Body of pancreas (tissue), 4 donors: Measurements from ENCODE around the gene RBMS3. TPM values are rescaled to one million over a fixed set of nuclear protein-coding genes. Genes with fewer than 3 reads are reported as not detected.

Experiments
- ATAC-seq: fragments of 150-250 bp; one replicate; pipeline ENCODE4 v1.9.1; 2016
- DNase-seq, 4 donors: peaks; one replicate each; pipeline ENCODE4 v3.0.0-alpha.2; 2019
- H3K27ac ChIP-seq, 4 donors: fragments of 200-600 bp; sonication (generic); 1 replicate in 3 of 4; 2 replicates in 1 of 4; pipeline versions ENCODE4 v1.5.1 to v1.6.1; 2016 to 2019; ENCODE audit warnings: mild to moderate bottlenecking in 1 of 4, mixed read lengths in 1 of 4, moderate library complexity in 1 of 4
- H3K27me3 ChIP-seq, 2 donors: fragments of 200-600 bp; sonication (generic); one replicate each; pipeline ENCODE4 v1.6.0; 2016; ENCODE audit warnings: mild to moderate bottlenecking in 1 of 2
- H3K36me3 ChIP-seq, 2 donors: fragments of 200-600 bp; sonication (generic); replicated peaks in 1 of 2; 2 replicates each; pipeline ENCODE4 v1.5.1; 2016; ENCODE audit warnings: low read depth in 2 of 2; ENCODE audit not compliant: insufficient read depth in 1 of 2
- H3K4me1 ChIP-seq: fragments of 200-600 bp; sonication (generic); one replicate; pipeline ENCODE4 v1.6.0; 2016
- H3K4me3 ChIP-seq, 2 donors: fragments of 200-600 bp; sonication (generic); 1 replicate in 1 of 2; 2 replicates in 1 of 2; pipeline ENCODE4 v1.5.1; 2016 to 2019
- H3K9me3 ChIP-seq, 3 donors: fragments of 200-600 bp; sonication (generic); 1 replicate in 2 of 3; 2 replicates in 1 of 3; pipeline ENCODE4 v1.5.1; 2016
- POLR2A ChIP-seq, 3 donors: fragments of 450-650 bp; IDR thresholded peaks; one replicate each; pipeline ENCODE4 v1.6.1; 2016; ENCODE audit warnings: antibody characterized with exemption in 3 of 3, mild to moderate bottlenecking in 2 of 3
- WGBS, 2 donors: methylation state at CpG; one replicate each; pipeline ENCODE4 v1.1.5; 2017; 5-methylcytosine and 5-hydroxymethylcytosine counted together
- intact Hi-C: fragments of 100-400 bp; cut with DNase I; formaldehyde crosslinking; loops from one replicate; pipeline ENCODE4 v1.15.1; 2023
- total RNA-seq, 2 donors: library from RNA; depleted of rRNA; stranded (reverse); fragments of >200 nt; gene quantifications; one replicate each; pipeline ENCODE4 v1.1.0, GENCODE V29; 2016
- TF ChIP-seq, protein P1 (sequence below), 7 experiments: fragments of 450-650 bp in 4 of 7; fragments of 200-600 bp in 3 of 7; sonication (generic) in 3 of 7; IDR thresholded peaks; one replicate each; pipeline ENCODE4 v1.5.1; 2016 to 2019; ENCODE audit warnings: antibody characterized with exemption in 7 of 7

The RBMS3 gene
- total RNA-seq, 2 donors from 2014 or later: 17.4 to 29.7 TPM

DNA sequence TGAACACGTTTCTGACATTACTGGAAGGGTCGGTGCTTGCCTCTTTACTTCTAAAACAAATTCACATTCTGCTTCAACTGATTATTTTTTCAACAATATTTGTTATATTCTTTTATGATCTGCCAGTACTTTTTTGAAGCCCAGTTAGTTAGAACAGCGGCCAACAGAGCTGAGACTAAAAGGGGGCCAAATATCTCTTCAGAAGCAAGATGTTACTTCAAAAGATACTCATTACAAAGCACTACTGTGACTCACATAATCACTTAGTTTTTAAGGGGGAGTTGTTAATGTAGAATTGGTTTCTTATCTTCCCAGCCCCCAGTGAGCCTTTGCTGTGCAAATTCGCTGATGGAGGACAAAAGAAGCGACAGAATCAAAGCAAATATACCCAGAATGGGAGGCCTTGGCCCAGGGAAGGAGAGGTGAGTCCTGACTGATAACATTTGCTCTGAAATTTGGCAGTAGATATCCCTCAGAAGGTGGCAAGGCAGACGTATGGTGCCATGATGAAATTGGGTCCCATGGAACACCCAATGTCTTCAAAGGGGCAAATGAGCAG lies 587.8 kb downstream of the RBMS3 start:
- Histone ChIP-seq H3K36me3 (no peaks in the 10 kb centered on the region), H3K27ac (no peak overlapping the region), H3K4me1 (no peaks in the 10 kb centered on the region), H3K27me3 (no peaks in the 10 kb centered on the region), H3K4me3 (no peak overlapping the region), H3K9me3 (peaks cover 0 to 5% (median 0%) of the 10 kb centered on the region in 3 donors)
- WGBS, 2 donors: 56 to 62% methylated on average over 6 of the region's 6 CpGs
- DNase-seq (no peak), ATAC-seq (no peak)
- intact Hi-C loops: no loop called here
- TF ChIP-seq, protein P1, sequence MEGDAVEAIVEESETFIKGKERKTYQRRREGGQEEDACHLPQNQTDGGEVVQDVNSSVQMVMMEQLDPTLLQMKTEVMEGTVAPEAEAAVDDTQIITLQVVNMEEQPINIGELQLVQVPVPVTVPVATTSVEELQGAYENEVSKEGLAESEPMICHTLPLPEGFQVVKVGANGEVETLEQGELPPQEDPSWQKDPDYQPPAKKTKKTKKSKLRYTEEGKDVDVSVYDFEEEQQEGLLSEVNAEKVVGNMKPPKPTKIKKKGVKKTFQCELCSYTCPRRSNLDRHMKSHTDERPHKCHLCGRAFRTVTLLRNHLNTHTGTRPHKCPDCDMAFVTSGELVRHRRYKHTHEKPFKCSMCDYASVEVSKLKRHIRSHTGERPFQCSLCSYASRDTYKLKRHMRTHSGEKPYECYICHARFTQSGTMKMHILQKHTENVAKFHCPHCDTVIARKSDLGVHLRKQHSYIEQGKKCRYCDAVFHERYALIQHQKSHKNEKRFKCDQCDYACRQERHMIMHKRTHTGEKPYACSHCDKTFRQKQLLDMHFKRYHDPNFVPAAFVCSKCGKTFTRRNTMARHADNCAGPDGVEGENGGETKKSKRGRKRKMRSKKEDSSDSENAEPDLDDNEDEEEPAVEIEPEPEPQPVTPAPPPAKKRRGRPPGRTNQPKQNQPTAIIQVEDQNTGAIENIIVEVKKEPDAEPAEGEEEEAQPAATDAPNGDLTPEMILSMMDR (IDR thresholded peaks at IDR 0.05): no peak
- no peak for TF ChIP-seq POLR2A (IDR thresholded peaks at IDR 0.05)

DNA sequence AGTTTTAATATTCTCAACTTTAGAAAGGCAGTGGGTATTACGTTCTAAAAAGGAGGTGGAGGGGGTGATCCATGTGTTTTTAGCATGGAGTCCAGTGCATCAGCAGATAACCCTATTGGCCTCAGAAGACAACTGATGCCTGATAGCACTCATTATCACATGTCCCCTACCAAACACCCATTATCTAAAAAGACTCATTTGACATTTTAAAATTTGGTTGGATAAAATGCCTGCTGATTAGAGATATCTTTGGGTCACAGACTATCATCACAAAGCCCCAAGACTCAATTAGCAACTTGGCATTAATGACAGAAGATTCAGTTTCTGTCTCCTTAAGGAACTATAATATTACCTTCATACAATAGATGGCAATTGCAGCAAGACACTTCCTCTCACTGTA lies 589.3 kb downstream of the RBMS3 start:
- no peaks in the 10 kb centered on the region for H3K36me3 ChIP-seq
- H3K27ac ChIP-seq: no peak overlapping the region
- TF ChIP-seq, protein P1 (IDR thresholded peaks at IDR 0.05): no peak
- TF ChIP-seq POLR2A (IDR thresholded peaks at IDR 0.05): no peak
- ATAC-seq (no peak), DNase-seq (no peak)
- WGBS, 2 donors: 68 to 72% methylated on average over 1 of the region's 1 CpG
- intact Hi-C loops: no loop called here
- H3K4me1 ChIP-seq: no peaks in the 10 kb centered on the region
- H3K27me3 ChIP-seq: no peaks in the 10 kb centered on the region
- no peak overlapping the region for H3K4me3 ChIP-seq
- peaks cover 0 to 5% (median 0%) of the 10 kb centered on the region in 3 donors for H3K9me3 ChIP-seq

DNA sequence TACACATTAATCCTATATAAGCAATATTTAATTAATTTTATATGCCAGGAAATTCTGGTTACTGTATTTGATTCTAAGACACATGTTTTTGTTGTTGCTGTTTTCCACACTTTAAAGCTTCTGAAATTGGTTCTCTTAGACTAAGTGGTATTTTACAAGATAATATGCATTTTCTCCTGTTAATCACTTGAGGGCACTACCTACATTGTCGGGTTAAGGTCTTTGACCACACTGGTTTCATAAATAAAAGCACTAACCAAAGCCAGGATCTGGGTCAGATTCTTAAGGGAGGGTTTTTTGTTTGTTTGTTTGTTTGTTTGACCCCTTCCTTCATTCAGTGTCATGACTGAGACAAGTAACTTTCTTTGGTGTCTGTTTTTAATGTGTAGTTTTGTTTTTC lies 590.2 kb downstream of the RBMS3 start:
- WGBS, 2 donors: 32 to 50% methylated on average over 1 of the region's 1 CpG
- no peaks in the 10 kb centered on the region for H3K27me3 ChIP-seq
- H3K4me1 ChIP-seq: no peaks in the 10 kb centered on the region
- intact Hi-C loops: no loop called here
- TF ChIP-seq, protein P1 (IDR thresholded peaks at IDR 0.05): no peak
- no peak overlapping the region for H3K27ac ChIP-seq
- no peak for ATAC-seq
- no peak overlapping the region for H3K4me3 ChIP-seq
- H3K9me3 ChIP-seq: peaks cover 0 to 5% (median 0%) of the 10 kb centered on the region in 3 donors
- no peaks in the 10 kb centered on the region for H3K36me3 ChIP-seq
- no peak for DNase-seq

DNA sequence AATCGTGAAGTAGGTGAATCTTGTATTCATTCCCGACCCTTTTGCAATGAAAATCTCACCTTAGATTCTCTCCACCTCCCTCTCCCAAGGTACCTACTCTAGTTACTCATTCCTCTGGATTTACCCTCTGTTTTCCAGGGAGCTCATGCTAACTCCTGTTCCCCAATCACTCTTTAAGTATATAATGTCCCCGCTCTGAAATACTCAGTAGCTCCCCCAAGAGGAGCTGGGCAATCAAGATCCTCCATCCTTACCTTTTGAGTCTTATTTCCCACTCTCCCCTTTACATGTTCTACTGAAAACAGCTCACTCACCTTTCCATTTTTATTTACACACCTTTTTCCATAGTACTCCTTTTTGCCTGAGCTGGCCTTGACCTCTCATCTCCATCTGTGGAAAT lies 599.9 kb downstream of the RBMS3 start:
- Histone ChIP-seq H3K9me3 (no peaks in the 10 kb centered on the region), H3K4me1 (no peaks in the 10 kb centered on the region), H3K27ac (no peak overlapping the region), H3K4me3 (no peak overlapping the region), H3K27me3 (no peaks in the 10 kb centered on the region), H3K36me3 (no peaks in the 10 kb centered on the region)
- TF ChIP-seq, protein P1 (IDR thresholded peaks at IDR 0.05): no peak
- no peak for TF ChIP-seq POLR2A (IDR thresholded peaks at IDR 0.05)
- DNase-seq (no peak), ATAC-seq (no peak)
- 47 to 53% methylated on average over 3 of the region's 3 CpGs for WGBS, 2 donors
- intact Hi-C loops: no loop called here

DNA sequence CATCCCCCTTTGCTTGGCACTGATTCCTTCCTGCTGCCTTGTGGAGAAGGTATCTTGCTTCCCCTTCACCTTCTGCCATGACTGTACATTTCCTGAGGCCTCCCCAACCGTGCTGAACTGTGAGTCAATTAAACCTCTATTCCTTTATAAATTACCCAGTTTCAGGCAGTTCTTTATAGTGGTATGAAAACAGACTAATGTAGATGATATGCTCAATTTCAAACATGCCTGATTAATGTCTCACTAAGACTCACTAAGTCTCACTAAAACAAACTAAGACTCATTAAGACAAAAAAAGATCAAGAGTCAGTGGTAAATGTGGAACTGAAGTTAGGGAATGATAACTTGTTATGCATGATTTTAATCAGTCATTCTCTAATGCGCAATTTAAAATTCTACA lies 606.6 kb downstream of the RBMS3 start:
- DNase-seq (no peak), ATAC-seq (no peak)
- H3K4me3 ChIP-seq: no peak overlapping the region
- H3K36me3 ChIP-seq: no peaks in the 10 kb centered on the region
- no peaks in the 10 kb centered on the region for H3K27me3 ChIP-seq
- no peaks in the 10 kb centered on the region for H3K9me3 ChIP-seq
- intact Hi-C loops: no loop called here
- no peak for TF ChIP-seq POLR2A (IDR thresholded peaks at IDR 0.05)
- TF ChIP-seq, protein P1 (IDR thresholded peaks at IDR 0.05): no peak
- H3K4me1 ChIP-seq: no peaks in the 10 kb centered on the region
- 33 to 50% methylated on average over 2 of the region's 2 CpGs for WGBS, 2 donors
- no peak overlapping the region for H3K27ac ChIP-seq
